Ishikawa (cell line): ENCODE measurements around the gene BRI3.

Experiments
- CREB1 ChIP-seq: IDR thresholded peaks from 2 replicates; pipeline ENCODE4 v1.6.1; 2012; ENCODE audit warnings: low read depth
- EP300 ChIP-seq: IDR thresholded peaks from 2 replicates; pipeline ENCODE4 v1.6.1; 2012; ENCODE audit warnings: borderline replicate concordance
- RAD21 ChIP-seq: IDR thresholded peaks from 2 replicates; pipeline ENCODE4 v1.6.1; 2012; ENCODE audit warnings: low read depth
- TAF1 ChIP-seq: IDR thresholded peaks from 2 replicates; pipeline ENCODE4 v1.6.1; 2012; ENCODE audit warnings: low read depth, mild to moderate bottlenecking
- TCF12 ChIP-seq: IDR thresholded peaks from 2 replicates; pipeline ENCODE4 v1.6.1; 2012; ENCODE audit warnings: low read depth
- YY1 ChIP-seq: IDR thresholded peaks from 2 replicates; pipeline ENCODE4 v1.6.1; 2012; ENCODE audit warnings: low read depth
- ZBTB7A ChIP-seq: IDR thresholded peaks from 2 replicates; pipeline ENCODE4 v1.6.1; 2012; ENCODE audit warnings: low read depth
- TF ChIP-seq, protein P1 (sequence below): IDR thresholded peaks from 2 replicates; pipeline ENCODE4 v1.6.1; 2012; ENCODE audit warnings: low read depth, mild to moderate bottlenecking

DNA sequence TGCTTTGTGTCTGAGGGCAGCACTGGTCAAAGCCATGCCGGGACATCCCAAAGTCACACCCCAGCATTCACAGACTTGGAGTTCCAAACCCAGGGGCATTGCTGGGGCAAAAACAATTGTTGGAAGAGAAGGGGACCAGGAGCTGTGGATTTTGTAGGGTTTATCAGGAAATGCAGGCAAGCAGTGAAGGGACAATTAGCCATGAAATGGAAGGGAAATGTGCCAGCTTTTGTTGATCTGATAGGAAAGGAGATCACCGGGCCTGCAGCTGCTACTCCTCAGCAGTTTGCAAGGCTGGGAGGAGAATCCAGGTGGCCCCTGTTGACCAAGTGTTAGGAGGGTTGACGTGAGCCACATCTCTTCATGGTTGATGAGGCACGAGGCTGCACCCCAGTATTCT lies 2.5 kb upstream of the BRI3 start:
- TF ChIP-seq TCF12 = no peak
- TF ChIP-seq TAF1 = no peak
- TF ChIP-seq, protein P1, sequence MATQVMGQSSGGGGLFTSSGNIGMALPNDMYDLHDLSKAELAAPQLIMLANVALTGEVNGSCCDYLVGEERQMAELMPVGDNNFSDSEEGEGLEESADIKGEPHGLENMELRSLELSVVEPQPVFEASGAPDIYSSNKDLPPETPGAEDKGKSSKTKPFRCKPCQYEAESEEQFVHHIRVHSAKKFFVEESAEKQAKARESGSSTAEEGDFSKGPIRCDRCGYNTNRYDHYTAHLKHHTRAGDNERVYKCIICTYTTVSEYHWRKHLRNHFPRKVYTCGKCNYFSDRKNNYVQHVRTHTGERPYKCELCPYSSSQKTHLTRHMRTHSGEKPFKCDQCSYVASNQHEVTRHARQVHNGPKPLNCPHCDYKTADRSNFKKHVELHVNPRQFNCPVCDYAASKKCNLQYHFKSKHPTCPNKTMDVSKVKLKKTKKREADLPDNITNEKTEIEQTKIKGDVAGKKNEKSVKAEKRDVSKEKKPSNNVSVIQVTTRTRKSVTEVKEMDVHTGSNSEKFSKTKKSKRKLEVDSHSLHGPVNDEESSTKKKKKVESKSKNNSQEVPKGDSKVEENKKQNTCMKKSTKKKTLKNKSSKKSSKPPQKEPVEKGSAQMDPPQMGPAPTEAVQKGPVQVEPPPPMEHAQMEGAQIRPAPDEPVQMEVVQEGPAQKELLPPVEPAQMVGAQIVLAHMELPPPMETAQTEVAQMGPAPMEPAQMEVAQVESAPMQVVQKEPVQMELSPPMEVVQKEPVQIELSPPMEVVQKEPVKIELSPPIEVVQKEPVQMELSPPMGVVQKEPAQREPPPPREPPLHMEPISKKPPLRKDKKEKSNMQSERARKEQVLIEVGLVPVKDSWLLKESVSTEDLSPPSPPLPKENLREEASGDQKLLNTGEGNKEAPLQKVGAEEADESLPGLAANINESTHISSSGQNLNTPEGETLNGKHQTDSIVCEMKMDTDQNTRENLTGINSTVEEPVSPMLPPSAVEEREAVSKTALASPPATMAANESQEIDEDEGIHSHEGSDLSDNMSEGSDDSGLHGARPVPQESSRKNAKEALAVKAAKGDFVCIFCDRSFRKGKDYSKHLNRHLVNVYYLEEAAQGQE = no peak
- TF ChIP-seq YY1 = no peak
- TF ChIP-seq RAD21 = no peak
- TF ChIP-seq EP300 = no peak
- TF ChIP-seq CREB1 = no peak
- no peak for TF ChIP-seq ZBTB7A
